GM11168 (cell line): Measurements from ENCODE around the gene NECAP2.
"Not testable (repeated sequence)": the region's sequence is repeated elsewhere in the genome, so short reads cannot be mapped to it uniquely, and the experiment has no call there.

Experiments
- in situ Hi-C: fragments of 300-500 bp; cut with MboI; formaldehyde crosslinking; loops from one replicate; pipeline ENCODE4 v1.12.0; 2022; ENCODE audit warnings: low sequenced_read_pairs; ENCODE audit not compliant: unreplicated experiment

The NECAP2 gene

DNA sequence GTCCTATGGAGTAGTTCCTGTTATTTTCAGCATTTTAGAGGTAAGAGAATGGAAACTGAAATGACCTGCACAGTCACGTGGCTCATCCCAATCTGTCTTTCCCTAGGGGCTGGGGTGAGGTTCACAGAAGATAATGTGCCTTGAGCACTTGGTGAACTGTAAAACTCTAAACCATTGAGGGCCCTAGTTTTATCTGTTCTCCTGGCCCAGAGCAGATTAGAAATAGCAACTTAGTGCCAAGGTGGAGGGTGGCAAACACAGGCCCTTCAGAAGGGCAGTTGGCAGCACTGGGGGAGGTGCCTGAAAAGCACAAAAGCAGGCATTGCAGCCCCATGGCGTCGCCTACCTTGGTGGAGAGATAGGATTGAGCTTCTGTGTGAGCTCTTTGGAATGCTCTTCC, 14.4 kb downstream of the NECAP2 start:
- in situ Hi-C loops: not testable (repeated sequence)

GRCh38 chr1:16456151-16456550, 15.6 kb downstream of the NECAP2 start:
- in situ Hi-C loops: not testable (repeated sequence)

GRCh38 chr1:16458831-16459230, 18.3 kb downstream of the NECAP2 start:
- in situ Hi-C loops: no loop called here

- in situ Hi-C loops: no loop called here
Measured at GRCh38 chr1:16459352-16459925, 18.9 kb downstream of the NECAP2 start.

DNA sequence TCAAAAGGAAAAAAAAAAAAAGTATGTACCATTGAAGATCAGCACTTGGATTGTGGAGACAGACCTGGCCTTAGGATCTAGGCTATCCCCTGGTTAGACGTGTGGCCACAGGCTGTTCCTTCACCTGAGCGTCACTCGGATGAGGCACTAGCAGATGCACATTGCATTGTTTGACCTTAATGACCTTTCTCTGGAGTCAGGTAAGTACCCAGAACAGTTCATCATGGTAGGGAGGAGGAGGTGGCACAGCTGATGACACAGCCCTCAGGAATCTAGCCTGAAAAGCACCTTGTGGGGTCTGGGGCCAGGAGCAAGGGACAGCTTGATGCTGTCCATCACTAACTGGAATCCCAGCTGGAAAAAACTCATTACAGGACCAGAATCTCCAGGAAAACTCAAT, 21.2 kb downstream of the NECAP2 start:
- in situ Hi-C loops: no loop called here

DNA sequence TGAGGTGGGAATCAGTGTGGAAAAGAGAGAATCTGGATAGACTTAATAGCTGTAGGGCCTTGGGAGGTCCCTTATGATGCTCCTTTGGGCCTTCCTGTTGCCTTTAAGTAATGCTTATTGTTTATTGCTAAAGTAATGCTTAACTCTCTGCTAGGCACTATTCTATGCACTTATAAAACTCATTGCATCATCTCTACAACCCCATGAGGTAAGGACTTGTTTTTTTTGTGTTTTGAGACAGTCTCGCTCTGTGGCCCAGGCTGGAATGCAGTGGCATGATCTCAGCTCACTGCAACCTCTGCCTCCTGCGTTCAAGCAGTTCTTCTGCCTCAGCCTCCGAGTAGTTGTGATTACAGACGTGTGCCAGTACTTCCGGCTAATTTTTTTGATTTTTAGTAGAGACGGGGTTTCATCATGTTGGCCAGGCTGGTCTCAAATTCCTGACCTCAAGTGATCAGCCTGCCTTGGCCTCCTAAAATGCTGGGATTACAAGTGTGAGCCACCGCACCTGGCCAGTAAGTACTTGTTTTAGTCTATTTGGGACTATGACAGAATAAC, 22.3 kb downstream of the NECAP2 start:
- in situ Hi-C loops: no loop called here

- in situ Hi-C loops: no loop called here
Measured at GRCh38 chr1:16464917-16465625, 24.5 kb downstream of the NECAP2 start.

- in situ Hi-C loops: no loop called here
Measured at GRCh38 chr1:16468558-16468957, 28.0 kb downstream of the NECAP2 start.

GRCh38 chr1:16474166-16474800, 33.8 kb downstream of the NECAP2 start:
- in situ Hi-C loops: no loop called here

- in situ Hi-C loops: not testable (repeated sequence)
Measured at GRCh38 chr1:16474891-16475290, 34.4 kb downstream of the NECAP2 start.

- in situ Hi-C loops: not testable (repeated sequence)
Measured at GRCh38 chr1:16475771-16476770, 35.5 kb downstream of the NECAP2 start.

DNA sequence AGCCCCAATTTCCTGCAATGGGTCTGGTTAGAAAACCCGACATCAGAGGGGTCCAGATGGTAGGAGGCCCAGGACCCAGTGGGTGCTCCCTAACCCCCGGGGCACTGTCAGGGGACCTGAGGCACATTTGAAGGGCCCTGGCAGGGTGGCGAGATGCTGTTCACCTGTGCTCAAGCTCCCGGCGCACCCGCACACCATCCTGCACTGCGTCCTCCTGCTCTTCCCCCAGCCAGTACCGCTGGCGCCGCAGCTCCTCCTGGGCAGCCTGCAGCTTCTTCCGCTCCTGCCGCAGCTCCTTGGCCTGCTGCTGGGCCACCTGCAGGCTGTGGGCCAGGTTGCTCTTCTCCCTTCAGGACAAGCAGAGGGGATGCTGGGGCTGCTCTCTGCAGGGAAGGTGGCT, 37.6 kb downstream of the NECAP2 start:
- in situ Hi-C loops: no loop called here

DNA sequence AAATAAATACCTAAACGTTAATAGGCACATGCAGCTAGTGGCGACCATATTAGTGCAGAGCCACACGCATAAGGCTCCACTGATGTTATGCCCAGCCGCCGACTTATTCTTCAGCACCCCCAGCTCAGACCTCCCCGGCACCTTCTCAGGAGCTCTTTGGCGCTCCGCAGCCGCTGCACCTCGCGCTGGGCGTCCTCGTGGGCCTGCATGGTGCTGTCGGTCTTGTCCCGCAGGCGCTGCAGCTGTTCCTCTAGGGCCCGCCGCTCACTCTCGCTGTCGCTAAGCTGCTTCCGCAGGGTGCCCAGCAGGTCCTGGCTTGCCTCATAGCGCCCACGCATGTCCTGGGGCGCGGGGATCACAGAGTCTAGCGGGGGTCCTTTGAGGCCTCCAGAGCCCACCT, 42.6 kb downstream of the NECAP2 start:
- in situ Hi-C loops: not testable (repeated sequence)

DNA sequence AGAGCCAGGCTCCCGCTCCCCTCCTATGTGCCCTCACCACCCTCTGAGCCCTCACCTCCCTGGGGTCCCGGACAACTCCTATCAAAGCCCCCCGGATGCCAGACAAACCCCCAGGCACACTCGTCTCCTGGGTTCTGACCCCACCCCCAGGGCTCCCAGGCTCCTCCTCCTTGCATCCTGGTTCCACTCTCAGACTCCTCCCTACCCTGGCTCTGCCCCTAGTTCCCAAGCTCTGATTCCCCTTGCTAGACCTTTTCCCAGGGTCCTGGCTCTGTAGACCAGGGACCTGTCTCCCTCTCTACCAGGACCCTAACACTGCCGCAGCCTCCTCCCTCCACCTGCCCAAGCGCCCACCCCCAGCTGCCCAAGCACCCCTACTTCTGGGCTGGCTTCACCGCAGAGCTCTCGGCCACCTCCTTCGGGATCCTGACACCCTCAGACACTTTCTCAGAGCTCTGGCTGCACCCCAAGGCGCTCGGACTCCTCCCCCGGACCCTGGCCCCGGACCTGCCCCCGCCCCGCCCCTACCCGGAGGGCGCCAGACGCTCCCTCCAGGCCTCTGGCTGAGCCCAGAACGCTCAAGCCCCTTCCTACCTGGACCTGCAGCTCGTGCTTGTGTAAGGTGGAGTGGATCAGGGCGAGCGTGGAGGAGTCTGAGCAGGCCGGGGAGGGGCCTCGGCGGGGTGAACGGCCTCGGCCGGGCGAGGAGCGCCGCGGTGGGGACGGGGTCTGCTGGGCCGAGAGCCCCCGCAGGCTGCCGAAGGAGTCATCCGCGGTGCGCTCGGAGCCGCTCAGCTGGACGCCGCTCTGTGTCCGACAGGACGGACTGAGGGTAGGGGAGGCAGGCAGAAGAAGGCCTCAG, 43.3 kb downstream of the NECAP2 start:
- in situ Hi-C loops: not testable (repeated sequence)

DNA sequence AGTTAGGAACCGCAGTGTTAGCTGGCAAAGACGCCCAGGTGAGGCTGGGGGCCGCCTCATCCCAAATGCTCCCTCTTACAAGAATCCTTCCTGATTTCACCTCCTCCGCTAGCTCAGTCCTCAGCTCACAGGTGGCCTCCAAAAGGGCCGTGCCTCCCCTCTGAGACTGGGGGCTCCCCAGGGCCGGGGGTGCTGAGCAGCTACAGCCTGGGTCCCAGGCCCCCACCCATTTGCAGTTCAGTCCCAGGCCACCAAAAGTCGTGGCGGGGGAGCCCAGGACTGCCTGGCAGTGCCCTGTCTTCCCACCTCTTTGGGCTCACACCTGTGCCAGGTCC, 43.9 kb downstream of the NECAP2 start:
- in situ Hi-C loops: no loop called here

DNA sequence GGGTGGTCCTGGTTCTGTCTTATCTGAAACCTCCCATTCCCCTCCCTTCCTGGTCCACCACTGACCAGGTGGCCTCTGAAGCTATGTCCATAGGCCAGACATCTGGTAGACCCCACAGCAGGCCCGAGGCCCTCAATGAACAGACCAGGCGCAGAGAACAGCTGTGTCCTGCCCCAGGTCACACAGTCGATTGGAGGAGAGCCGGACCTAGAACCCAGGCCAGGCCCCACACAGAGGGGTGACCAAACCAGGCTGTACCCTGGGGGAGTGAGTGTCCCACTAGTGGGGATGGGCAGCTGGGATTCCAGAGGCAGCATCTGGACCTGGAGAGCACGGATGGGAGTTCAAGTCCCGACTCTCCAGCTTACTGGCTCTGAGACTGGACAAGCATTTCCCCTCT, 44.4 kb downstream of the NECAP2 start:
- in situ Hi-C loops: no loop called here

DNA sequence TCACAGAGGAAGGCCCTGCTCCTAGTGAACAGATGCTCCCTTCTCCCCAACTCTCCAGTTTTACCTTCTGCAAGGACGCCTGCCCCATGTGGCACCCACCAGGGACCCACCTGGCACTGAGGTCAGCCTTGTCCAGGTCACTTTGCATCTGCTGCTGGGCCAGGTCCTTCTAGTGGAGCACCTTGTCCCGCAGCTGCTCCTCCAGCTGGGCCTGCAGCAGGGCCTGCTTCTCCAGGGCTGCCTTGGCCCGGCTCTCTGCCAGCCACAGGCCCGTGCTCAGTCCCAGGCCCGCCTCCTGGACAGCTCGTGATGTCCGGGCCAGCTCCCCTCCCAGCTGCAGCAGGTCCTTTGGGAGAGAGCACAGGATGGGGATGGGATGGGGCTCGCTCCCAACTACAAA, 45.8 kb downstream of the NECAP2 start:
- in situ Hi-C loops: not testable (repeated sequence)

GRCh38 chr1:16487011-16487410, 46.5 kb downstream of the NECAP2 start:
- in situ Hi-C loops: not testable (repeated sequence)

- in situ Hi-C loops: not testable (repeated sequence)
Measured at GRCh38 chr1:16489195-16489880, 48.8 kb downstream of the NECAP2 start.
